IPS DF 19.7 (cell line): ENCODE measurements around the gene RNU1-4.
"Not testable (repeated sequence)": the region's sequence is repeated elsewhere in the genome, so short reads cannot be mapped to it uniquely, and the experiment has no call there.

ENCODE experiments used
- DNase-seq: peaks from one replicate; pipeline ENCODE4 v3.0.0-alpha.2; 2013; ENCODE audit warnings: low read depth, low spot score

The RNU1-4 gene

GRCh38 chr1:16740047-16740964 is at the start of gene RNU1-4:
RNU1-4 (plus strand) TSS chr1:16740516.
- not testable (repeated sequence) for DNase-seq

- not testable (repeated sequence) for DNase-seq
Measured at GRCh38 chr1:16690971-16691682, 49.2 kb upstream of the RNU1-4 start.

- DNase-seq: not testable (repeated sequence)
Measured at GRCh38 chr1:16692283-16692682, 48.0 kb upstream of the RNU1-4 start.

- DNase-seq: not testable (repeated sequence)
Measured at GRCh38 chr1:16692717-16693448, 47.4 kb upstream of the RNU1-4 start.

GRCh38 chr1:16693449-16694307 is 46.6 kb upstream of the RNU1-4 start:
- DNase-seq: not testable (repeated sequence)

GRCh38 chr1:16694308-16694702 is 46.0 kb upstream of the RNU1-4 start:
- DNase-seq: not testable (repeated sequence)

- not testable (repeated sequence) for DNase-seq
Measured at GRCh38 chr1:16696507-16697150, 43.7 kb upstream of the RNU1-4 start.

- DNase-seq: not testable (repeated sequence)
Measured at GRCh38 chr1:16697152-16697551, 43.2 kb upstream of the RNU1-4 start.

GRCh38 chr1:16699440-16699839 is 40.9 kb upstream of the RNU1-4 start:
- not testable (repeated sequence) for DNase-seq

GRCh38 chr1:16700138-16700895 is 40.0 kb upstream of the RNU1-4 start:
- not testable (repeated sequence) for DNase-seq

- DNase-seq: not testable (repeated sequence)
Measured at GRCh38 chr1:16701189-16701588, 39.1 kb upstream of the RNU1-4 start.

GRCh38 chr1:16702280-16702679 is 38.0 kb upstream of the RNU1-4 start:
- DNase-seq: not testable (repeated sequence)

GRCh38 chr1:16703141-16703540 is 37.2 kb upstream of the RNU1-4 start:
- DNase-seq: not testable (repeated sequence)

- DNase-seq: not testable (repeated sequence)
Measured at GRCh38 chr1:16703602-16704001, 36.7 kb upstream of the RNU1-4 start.

GRCh38 chr1:16704076-16704475 is 36.2 kb upstream of the RNU1-4 start:
- DNase-seq: not testable (repeated sequence)

GRCh38 chr1:16704502-16705100 is 35.7 kb upstream of the RNU1-4 start:
- DNase-seq: not testable (repeated sequence)

- DNase-seq: not testable (repeated sequence)
Measured at GRCh38 chr1:16706302-16706701, 34.0 kb upstream of the RNU1-4 start.

GRCh38 chr1:16707130-16708093 is 32.9 kb upstream of the RNU1-4 start:
- not testable (repeated sequence) for DNase-seq
